Fibroblast of lung (primary cell): Measurements from ENCODE around the gene EMP3. TPM values are rescaled to one million over a fixed set of nuclear protein-coding genes. Genes with fewer than 3 reads are reported as not detected.

Experiments
- DNase-seq, 2 donors: peaks; one replicate each; pipeline versions ENCODE4 v3.0.0 to v3.0.0-alpha.2; 2010; ENCODE audit warnings: low read depth in 2 of 2
- H2AFZ ChIP-seq: 2 replicates; pipeline ENCODE4 v1.5.1; 2012; ENCODE audit warnings: low read length, control low read depth, inconsistent platforms
- H3K27ac ChIP-seq: 2 replicates; pipeline ENCODE4 v1.5.1; 2011; ENCODE audit warnings: low read length, control low read depth; ENCODE audit not compliant: insufficient read depth
- H3K27me3 ChIP-seq: 2 replicates; pipeline ENCODE4 v1.5.1; 2011; ENCODE audit warnings: mild to moderate bottlenecking, low read length; ENCODE audit not compliant: control insufficient read depth, insufficient read depth
- H3K36me3 ChIP-seq: 2 replicates; pipeline ENCODE4 v1.5.1; 2011; ENCODE audit warnings: low read length; ENCODE audit not compliant: control insufficient read depth, insufficient read depth
- H3K4me1 ChIP-seq: 2 replicates; pipeline ENCODE4 v1.5.1; 2011; ENCODE audit warnings: low read length; ENCODE audit not compliant: control insufficient read depth, insufficient read depth; ENCODE audit errors: extremely low read depth
- H3K4me2 ChIP-seq: 2 replicates; pipeline ENCODE4 v1.5.1; 2011; ENCODE audit warnings: low read length, control low read depth; ENCODE audit not compliant: insufficient read depth; ENCODE audit errors: extremely low read depth
- H3K4me3 ChIP-seq, 4 experiments: fragments of 200-600 bp in 1 of 4; sonication (generic) in 1 of 4; replicated peaks in 1 of 4; 2 replicates each; pipeline ENCODE4 v1.5.1; 2011 to 2016; ENCODE audit warnings: low read length in 4 of 4, low read depth in 3 of 4, mild to moderate bottlenecking in 3 of 4, control low read depth in 2 of 4, inconsistent platforms in 1 of 4, mixed read lengths in 1 of 4; ENCODE audit not compliant: insufficient read depth in 1 of 4; ENCODE audit errors: control extremely low read depth in 1 of 4
- H3K79me2 ChIP-seq: 2 replicates; pipeline ENCODE4 v1.5.1; 2012; ENCODE audit warnings: mild to moderate bottlenecking, low read length, inconsistent platforms; ENCODE audit not compliant: control insufficient read depth, insufficient read depth
- H3K9ac ChIP-seq: 2 replicates; pipeline ENCODE4 v1.5.1; 2011; ENCODE audit warnings: mild to moderate bottlenecking, low read length, control low read depth; ENCODE audit not compliant: insufficient read depth
- H3K9me3 ChIP-seq: 2 replicates; pipeline ENCODE4 v1.5.1; 2012; ENCODE audit warnings: low read depth, low read length; ENCODE audit not compliant: control insufficient read depth, insufficient read depth
- H4K20me1 ChIP-seq: 2 replicates; pipeline ENCODE4 v1.5.1; 2011; ENCODE audit warnings: low read length; ENCODE audit not compliant: control insufficient read depth, insufficient read depth; ENCODE audit errors: extremely low read depth
- EZH2 ChIP-seq: IDR thresholded peaks from 2 replicates; pipeline ENCODE4 v1.5.1; 2012; ENCODE audit warnings: low read length, control low read depth, mild to moderate bottlenecking; ENCODE audit errors: missing control alignments
- polyA plus RNA-seq, 2 donors: library from polyadenylated mRNA; depleted of rRNA in 1 of 2; stranded (reverse) in 1 of 2; unstranded in 1 of 2; fragments of >200 nt; gene quantifications; 2 replicates each; pipeline ENCODE4 v1.2.1, GENCODE V29; 2011 to 2012; ENCODE audit warnings: missing spikeins in 1 of 2
- total RNA-seq: library from RNA; depleted of rRNA; stranded (reverse); fragments of >200 nt; gene quantifications from 2 replicates; pipeline ENCODE4 v1.2.1, GENCODE V29; 2014
- TF ChIP-seq, protein P1 (sequence below), 2 donors: IDR thresholded peaks in 1 of 2; conservative IDR thresholded peaks in 1 of 2; 1 replicate in 1 of 2; 2 replicates in 1 of 2; pipeline ENCODE4 v1.5.1; 2011 to 2012; ENCODE audit warnings: low read length in 2 of 2, control low read depth in 1 of 2, inconsistent platforms in 1 of 2, low read depth in 1 of 2, mild to moderate bottlenecking in 1 of 2

The EMP3 gene
- total and polyA plus RNA-seq, 2 donors (not counting 1 experiment from before 2014, with no cell fraction given) = 246 to 303 TPM

DNA sequence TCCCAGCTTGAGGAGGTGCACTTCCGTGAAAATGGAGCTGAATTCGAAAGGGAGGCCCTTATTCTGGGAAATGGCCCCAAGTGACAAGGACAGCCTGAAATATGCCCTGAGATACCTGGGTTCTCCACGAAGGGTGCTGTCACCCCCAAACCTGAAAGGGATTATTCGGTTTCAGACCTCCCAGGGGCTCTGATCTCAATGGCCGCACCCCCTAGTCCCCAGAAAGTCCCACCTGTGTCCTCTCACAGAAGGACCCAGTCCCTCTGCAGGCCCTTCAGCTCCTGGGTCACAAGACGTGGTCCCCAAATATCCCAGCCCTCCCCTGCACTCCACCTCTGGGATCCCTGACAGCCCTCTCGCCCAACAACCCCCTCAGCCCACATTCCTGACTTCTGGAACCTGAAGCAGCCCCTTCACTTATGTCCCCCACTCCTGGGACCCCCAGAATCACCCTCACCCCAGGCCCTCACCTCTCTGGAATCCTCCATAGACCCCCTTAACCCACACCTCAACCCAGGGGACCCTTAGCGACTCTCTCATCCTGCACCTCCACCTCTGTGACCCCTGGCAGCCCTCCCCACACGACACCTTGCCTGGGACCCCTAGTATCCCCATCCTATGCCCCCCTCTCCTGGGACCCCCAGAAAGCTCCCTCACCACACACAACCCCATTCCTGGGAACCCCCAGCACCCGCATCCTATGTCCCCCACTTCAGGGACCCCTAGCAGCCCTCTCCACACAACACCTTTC, 39.4 kb downstream of the EMP3 start:
- Histone ChIP-seq H4K20me1 (no peaks in the 10 kb centered on the region), H2AFZ (peak overlapping the region; percentile 43), H3K4me2 (peak overlapping the region; percentile 23), H3K79me2 (no peaks in the 10 kb centered on the region), H3K4me1 (peaks cover 6% of the 10 kb centered on the region), H3K27me3 (no peaks in the 10 kb centered on the region), H3K4me3 (peak overlapping the region in 3 of 4 experiments; percentile 16 to 94 (median 31)), H3K9ac (no peak overlapping the region), H3K36me3 (no peaks in the 10 kb centered on the region), H3K9me3 (no peaks in the 10 kb centered on the region), H3K27ac (peak overlapping the region; percentile 45)
- TF ChIP-seq EZH2 = no peak
- TF ChIP-seq, protein P1, sequence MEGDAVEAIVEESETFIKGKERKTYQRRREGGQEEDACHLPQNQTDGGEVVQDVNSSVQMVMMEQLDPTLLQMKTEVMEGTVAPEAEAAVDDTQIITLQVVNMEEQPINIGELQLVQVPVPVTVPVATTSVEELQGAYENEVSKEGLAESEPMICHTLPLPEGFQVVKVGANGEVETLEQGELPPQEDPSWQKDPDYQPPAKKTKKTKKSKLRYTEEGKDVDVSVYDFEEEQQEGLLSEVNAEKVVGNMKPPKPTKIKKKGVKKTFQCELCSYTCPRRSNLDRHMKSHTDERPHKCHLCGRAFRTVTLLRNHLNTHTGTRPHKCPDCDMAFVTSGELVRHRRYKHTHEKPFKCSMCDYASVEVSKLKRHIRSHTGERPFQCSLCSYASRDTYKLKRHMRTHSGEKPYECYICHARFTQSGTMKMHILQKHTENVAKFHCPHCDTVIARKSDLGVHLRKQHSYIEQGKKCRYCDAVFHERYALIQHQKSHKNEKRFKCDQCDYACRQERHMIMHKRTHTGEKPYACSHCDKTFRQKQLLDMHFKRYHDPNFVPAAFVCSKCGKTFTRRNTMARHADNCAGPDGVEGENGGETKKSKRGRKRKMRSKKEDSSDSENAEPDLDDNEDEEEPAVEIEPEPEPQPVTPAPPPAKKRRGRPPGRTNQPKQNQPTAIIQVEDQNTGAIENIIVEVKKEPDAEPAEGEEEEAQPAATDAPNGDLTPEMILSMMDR (conservative IDR thresholded peaks at IDR 0.05 in 1 of 2, IDR thresholded peaks at IDR 0.05 in 1 of 2; ENCODE audit: low read depth in 1 of 2, low read length in 2 of 2) = no peak
- no peak for DNase-seq

DNA sequence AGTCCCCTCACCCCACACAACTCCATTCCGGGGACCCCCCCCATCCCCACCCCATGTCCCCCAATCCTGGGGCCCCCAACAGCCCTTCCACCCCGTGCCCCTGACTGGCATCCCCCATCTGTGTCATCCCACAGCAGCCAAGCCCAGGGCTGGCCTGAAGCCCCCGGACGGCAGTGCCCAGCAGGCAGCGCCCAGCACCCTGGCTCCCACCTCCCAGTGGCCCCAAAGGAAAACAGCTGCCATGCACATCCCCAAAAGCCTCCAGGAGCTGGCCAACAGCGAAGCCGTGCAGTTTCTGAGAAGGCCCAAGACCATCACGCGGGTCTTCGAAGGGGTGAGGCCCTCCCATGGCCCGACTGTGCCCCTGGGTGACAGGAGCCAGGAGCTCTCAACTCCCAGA, 40.2 kb downstream of the EMP3 start:
- Histone ChIP-seq H2AFZ (no peak overlapping the region), H3K9me3 (no peaks in the 10 kb centered on the region), H3K4me1 (peaks cover 6% of the 10 kb centered on the region), H3K4me3 (no peak overlapping the region), H3K9ac (no peak overlapping the region), H3K4me2 (no peak overlapping the region), H3K79me2 (no peaks in the 10 kb centered on the region), H3K36me3 (no peaks in the 10 kb centered on the region), H3K27ac (no peak overlapping the region), H3K27me3 (no peaks in the 10 kb centered on the region), H4K20me1 (no peaks in the 10 kb centered on the region)
- TF ChIP-seq, protein P1 (conservative IDR thresholded peaks at IDR 0.05 in 1 of 2, IDR thresholded peaks at IDR 0.05 in 1 of 2; ENCODE audit: low read depth in 1 of 2, low read length in 2 of 2) = no peak
- TF ChIP-seq EZH2 = no peak
- DNase-seq = no peak

DNA sequence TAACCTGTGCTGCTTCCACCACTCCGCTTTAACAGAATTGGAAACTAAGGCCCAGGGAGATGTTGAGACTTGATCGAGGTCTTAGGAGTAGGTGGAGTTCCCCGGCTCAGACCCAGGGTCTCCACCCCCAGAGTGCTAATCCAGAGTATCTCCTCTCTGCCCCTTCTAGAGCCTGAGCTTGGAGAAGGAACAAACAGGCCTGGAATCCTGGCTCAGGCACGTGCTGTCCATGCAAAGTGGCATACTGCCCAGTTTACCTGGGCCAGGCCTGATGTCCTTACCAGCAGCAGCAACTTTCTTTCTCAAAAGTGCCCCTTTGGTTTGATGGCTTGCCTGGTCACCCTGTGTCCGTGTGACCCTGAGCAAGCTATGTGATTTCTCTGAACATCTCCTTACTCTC, 42.5 kb downstream of the EMP3 start:
- H3K27ac ChIP-seq = no peak overlapping the region
- TF ChIP-seq, protein P1 (conservative IDR thresholded peaks at IDR 0.05 in 1 of 2, IDR thresholded peaks at IDR 0.05 in 1 of 2; ENCODE audit: low read depth in 1 of 2, low read length in 2 of 2) = no peak
- TF ChIP-seq EZH2 = no peak

More for the DNA sequence above, 42.5 kb downstream of the EMP3 start:
- DNase-seq = no peak
- Histone ChIP-seq H3K4me2 (no peak overlapping the region), H4K20me1 (no peaks in the 10 kb centered on the region), H2AFZ (no peak overlapping the region), H3K9ac (no peak overlapping the region), H3K79me2 (no peaks in the 10 kb centered on the region), H3K36me3 (no peaks in the 10 kb centered on the region), H3K9me3 (no peaks in the 10 kb centered on the region), H3K4me3 (no peak overlapping the region), H3K4me1 (peaks cover 6% of the 10 kb centered on the region), H3K27me3 (no peaks in the 10 kb centered on the region)
